Endodermal cell (in vitro differentiated cells): ENCODE results near the gene NADK. TPM values are rescaled to one million over a fixed set of nuclear protein-coding genes. Genes with fewer than 3 reads are reported as not detected.
A peak's percentile ranks its signal among the peaks of the same experiment; 100 is the strongest.

Experiments used
- DNase-seq: peaks from one replicate; pipeline ENCODE4 v3.0.0-alpha.2; 2017
- H3K27ac ChIP-seq: 2 replicates; pipeline ENCODE4 v1.5.1; 2013; ENCODE audit warnings: mild to moderate bottlenecking, low read depth, low read length, moderate library complexity
- H3K27me3 ChIP-seq: 2 replicates; pipeline ENCODE4 v1.6.1; 2013; ENCODE audit warnings: mild to moderate bottlenecking, low read length, moderate library complexity; ENCODE audit not compliant: insufficient read depth, control insufficient read depth, poor library complexity, severe bottlenecking
- H3K36me3 ChIP-seq: 2 replicates; pipeline ENCODE4 v1.7.0; 2013; ENCODE audit warnings: mild to moderate bottlenecking, low read length, moderate library complexity; ENCODE audit not compliant: control insufficient read depth, insufficient read depth
- H3K4me1 ChIP-seq: one replicate; pipeline ENCODE4 v1.7.0; 2013; ENCODE audit warnings: low read length; ENCODE audit not compliant: control insufficient read depth, insufficient read depth
- H3K4me3 ChIP-seq: 2 replicates; pipeline ENCODE4 v1.5.1; 2013; ENCODE audit warnings: mild to moderate bottlenecking, low read length, moderate library complexity
- H3K9ac ChIP-seq: 2 replicates; pipeline ENCODE4 v1.6.1; 2013; ENCODE audit warnings: mild to moderate bottlenecking, low read length, moderate library complexity; ENCODE audit not compliant: poor library complexity, severe bottlenecking; ENCODE audit errors: extremely low read depth
- H3K9me3 ChIP-seq: 2 replicates; pipeline ENCODE4 v1.6.1; 2013; ENCODE audit warnings: mild to moderate bottlenecking, low read length, moderate library complexity; ENCODE audit not compliant: control insufficient read depth
- H3K27ac Mint-ChIP-seq: 2 replicates; pipeline ENCODE4 v1.8.0; 2020; ENCODE audit warnings: mixed read lengths
- H3K27me3 Mint-ChIP-seq: 2 replicates; pipeline ENCODE4 v1.8.0; 2021; ENCODE audit warnings: mild to moderate bottlenecking, mixed read lengths; ENCODE audit not compliant: insufficient read depth
- H3K36me3 Mint-ChIP-seq: 2 replicates; pipeline ENCODE4 v1.8.0; 2020; ENCODE audit warnings: low read depth, mixed read lengths
- H3K4me1 Mint-ChIP-seq: 2 replicates; pipeline ENCODE4 v1.8.0; 2020; ENCODE audit warnings: mixed read lengths
- H3K4me3 Mint-ChIP-seq: 2 replicates; pipeline ENCODE4 v1.8.0; 2020; ENCODE audit warnings: mild to moderate bottlenecking, moderate library complexity, mixed read lengths
- H3K9me3 Mint-ChIP-seq: 2 replicates; pipeline ENCODE4 v1.8.0; 2020; ENCODE audit warnings: mild to moderate bottlenecking, mixed read lengths
- WGBS, 2 experiments: methylation state at CpG; one replicate each; pipeline versions ENCODE4 v1.1.5 to v1.1.7; 2013; ENCODE audit warnings: missing lambda C conversion rate in 2 of 2, mixed read lengths in 1 of 2; ENCODE audit not compliant: insufficient coverage in 1 of 2, insufficient read length in 1 of 2; 5-methylcytosine and 5-hydroxymethylcytosine counted together
- total RNA-seq, 2 donors: library from RNA; stranded (reverse); fragmentation: NEBNext Ultra II Directional in 1 of 2; extraction: Animal tissue kit (Norgen Biotek cat#: 25700) in 1 of 2; gene quantifications; 2 replicates in 1 of 2; 3 replicates in 1 of 2; pipeline ENCODE4 v1.2.1, GENCODE V29; 2021
- TF ChIP-seq, protein P1 (sequence below): fragments of 200-600 bp; sonication (generic); conservative IDR thresholded peaks from 2 replicates; pipeline ENCODE4 v1.5.0; 2021; ENCODE audit warnings: antibody characterized with exemption, mild to moderate bottlenecking

Gene NADK
- total RNA-seq, 2 donors from 2014 or later, result 75.2 to 81.6 TPM

DNA sequence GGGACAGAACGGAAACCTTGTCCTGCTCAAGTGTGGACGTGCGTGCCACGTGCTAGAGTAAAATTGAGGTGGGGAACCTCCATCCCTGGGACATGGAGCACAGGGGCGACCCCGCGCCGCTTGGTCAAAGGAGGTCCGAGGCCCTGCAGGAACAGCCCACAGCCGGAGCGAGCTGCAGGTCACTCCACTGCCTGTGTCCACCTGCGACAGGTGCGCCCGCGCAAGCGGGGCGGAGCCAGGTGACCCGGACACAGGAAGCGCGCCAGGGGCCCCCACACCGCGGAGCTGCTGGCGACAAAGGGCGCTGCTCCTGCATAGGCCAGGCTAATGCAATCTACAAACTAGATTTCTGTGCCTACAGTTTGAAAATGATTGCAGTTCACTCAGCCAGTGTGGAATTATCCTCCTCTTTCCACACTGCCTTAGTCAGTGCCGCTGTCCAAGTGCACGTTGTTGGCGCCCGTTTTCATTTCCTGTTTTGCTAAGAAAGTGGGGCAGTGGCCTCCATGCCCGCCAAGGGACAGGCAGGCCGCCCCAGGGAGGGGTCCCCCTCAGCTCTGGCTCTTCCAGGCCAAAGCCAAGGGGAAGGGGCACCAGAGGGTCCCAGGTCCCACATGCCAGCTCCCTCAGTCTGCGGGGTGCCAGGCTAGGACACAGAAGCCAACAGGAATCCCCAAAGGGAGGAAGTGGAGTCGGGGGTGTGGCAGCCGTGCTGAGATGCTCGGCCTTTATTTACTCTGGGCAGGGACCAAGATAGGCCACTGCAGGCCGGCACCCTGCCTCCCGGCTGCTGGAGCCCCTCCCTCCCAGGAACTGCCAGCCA is 4.3 kb upstream of the NADK start:
- H3K27me3 ChIP-seq, result no peaks in the 10 kb centered on the region
- no peaks in the 10 kb centered on the region for H3K27me3 Mint-ChIP-seq
- peak overlapping the region; percentile 38 for H3K27ac ChIP-seq
- peak; percentile 81 for DNase-seq
- H3K4me1 Mint-ChIP-seq, result peaks cover 21% of the 10 kb centered on the region
- no peak overlapping the region for H3K9ac ChIP-seq
- H3K27ac Mint-ChIP-seq, result peak overlapping the region; percentile 80
- peaks cover 30% of the 10 kb centered on the region for H3K36me3 Mint-ChIP-seq
- H3K36me3 ChIP-seq, result peaks cover 32% of the 10 kb centered on the region
- no peak overlapping the region for H3K4me3 ChIP-seq
- H3K4me1 ChIP-seq, result peaks cover 13% of the 10 kb centered on the region
- peak overlapping the region; percentile 45 for H3K4me3 Mint-ChIP-seq
- no peaks in the 10 kb centered on the region for H3K9me3 Mint-ChIP-seq
- no peaks in the 10 kb centered on the region for H3K9me3 ChIP-seq
- TF ChIP-seq, protein P1, sequence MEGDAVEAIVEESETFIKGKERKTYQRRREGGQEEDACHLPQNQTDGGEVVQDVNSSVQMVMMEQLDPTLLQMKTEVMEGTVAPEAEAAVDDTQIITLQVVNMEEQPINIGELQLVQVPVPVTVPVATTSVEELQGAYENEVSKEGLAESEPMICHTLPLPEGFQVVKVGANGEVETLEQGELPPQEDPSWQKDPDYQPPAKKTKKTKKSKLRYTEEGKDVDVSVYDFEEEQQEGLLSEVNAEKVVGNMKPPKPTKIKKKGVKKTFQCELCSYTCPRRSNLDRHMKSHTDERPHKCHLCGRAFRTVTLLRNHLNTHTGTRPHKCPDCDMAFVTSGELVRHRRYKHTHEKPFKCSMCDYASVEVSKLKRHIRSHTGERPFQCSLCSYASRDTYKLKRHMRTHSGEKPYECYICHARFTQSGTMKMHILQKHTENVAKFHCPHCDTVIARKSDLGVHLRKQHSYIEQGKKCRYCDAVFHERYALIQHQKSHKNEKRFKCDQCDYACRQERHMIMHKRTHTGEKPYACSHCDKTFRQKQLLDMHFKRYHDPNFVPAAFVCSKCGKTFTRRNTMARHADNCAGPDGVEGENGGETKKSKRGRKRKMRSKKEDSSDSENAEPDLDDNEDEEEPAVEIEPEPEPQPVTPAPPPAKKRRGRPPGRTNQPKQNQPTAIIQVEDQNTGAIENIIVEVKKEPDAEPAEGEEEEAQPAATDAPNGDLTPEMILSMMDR, result no peak
- 84 to 90% methylated on average over 32 to 36 of the region's 36 CpGs for WGBS, 2 experiments

DNA sequence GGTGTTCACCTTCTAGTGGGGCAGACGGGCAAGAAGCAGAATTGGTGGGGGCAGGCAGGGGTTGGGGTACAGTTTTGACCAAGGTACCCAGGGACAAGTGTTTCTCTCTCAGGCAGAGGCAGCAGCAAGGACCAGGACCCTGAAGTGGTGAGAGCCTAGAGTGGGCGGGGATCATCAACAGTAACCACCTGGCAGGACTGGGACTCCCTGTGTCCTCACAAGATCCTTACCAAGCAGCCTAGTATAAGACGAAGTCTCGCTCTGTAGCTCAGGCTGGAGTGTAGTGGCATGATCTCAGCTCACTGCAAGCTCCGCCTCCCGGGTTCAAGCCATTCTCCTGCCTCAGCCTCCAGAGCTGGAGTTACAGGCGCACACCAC is 3.2 kb upstream of the NADK start:
- Histone ChIP-seq H3K4me3 (no peak overlapping the region), H3K4me1 (peaks cover 13% of the 10 kb centered on the region), H3K9me3 (no peaks in the 10 kb centered on the region), H3K27me3 (no peaks in the 10 kb centered on the region), H3K9ac (no peak overlapping the region), H3K27ac (no peak overlapping the region), H3K36me3 (peaks cover 21% of the 10 kb centered on the region)
- no peak for DNase-seq
- Mint-ChIP-seq H3K27ac (peak overlapping the region; percentile 32), H3K4me3 (peak overlapping the region; percentile 45), H3K4me1 (peaks cover 28% of the 10 kb centered on the region), H3K36me3 (peaks cover 20% of the 10 kb centered on the region), H3K9me3 (no peaks in the 10 kb centered on the region), H3K27me3 (no peaks in the 10 kb centered on the region)
- TF ChIP-seq, protein P1, result no peak
- 92 to 93% methylated on average over 7 of the region's 7 CpGs for WGBS, 2 experiments

DNA sequence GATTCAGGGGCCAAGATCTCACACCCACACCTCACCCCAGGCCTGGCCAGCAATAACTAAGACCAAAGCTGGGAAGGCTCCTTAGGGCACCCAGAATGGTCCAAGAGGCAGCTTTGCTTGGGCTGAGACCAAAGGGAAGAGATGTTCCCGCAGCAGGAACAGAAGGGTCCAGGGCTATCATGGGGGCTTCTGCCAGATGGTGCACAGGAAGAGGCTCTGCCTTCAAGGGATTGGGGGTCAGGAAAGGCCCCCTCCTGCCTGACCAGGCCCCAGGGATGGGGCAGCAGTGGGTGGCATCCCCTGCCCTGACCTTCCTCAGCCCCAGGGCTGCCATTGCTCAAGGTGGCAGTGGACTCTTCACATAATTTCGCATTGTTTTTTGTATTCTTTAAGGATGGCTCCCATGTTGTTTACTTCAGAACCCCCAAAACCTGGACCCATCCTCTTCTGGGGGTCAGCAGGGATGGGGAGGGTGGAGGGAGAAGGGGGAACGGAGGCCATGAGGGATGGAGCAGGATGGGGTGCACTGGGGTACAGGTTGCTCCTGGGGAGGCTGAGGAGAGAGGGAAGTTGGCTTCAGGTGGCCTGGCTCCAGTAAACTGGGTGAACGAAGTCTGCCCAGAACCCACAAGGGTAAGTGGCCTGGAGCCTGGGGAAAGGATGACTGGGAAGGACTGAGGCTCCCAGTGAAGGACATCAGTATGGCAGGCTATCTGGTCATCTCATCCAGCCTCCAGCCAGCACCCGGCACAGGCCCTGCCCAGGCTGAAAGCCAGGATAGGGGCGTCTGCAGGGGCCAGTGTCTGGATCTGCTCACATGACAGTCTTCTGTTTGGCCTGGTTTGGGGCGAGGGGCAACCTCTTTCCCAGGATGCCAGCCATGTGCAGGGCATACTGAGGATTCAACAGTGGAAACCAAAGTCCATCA is 2.6 kb upstream of the NADK start:
- Histone ChIP-seq H3K36me3 (peaks cover 15% of the 10 kb centered on the region), H3K4me3 (no peak overlapping the region), H3K9me3 (no peaks in the 10 kb centered on the region), H3K27ac (peak overlapping the region; percentile 46), H3K27me3 (no peaks in the 10 kb centered on the region), H3K9ac (no peak overlapping the region), H3K4me1 (peaks cover 16% of the 10 kb centered on the region)
- TF ChIP-seq, protein P1, result no peak
- peaks cover 32% of the 10 kb centered on the region for H3K4me1 Mint-ChIP-seq
- peak overlapping the region; percentile 77 for H3K4me3 Mint-ChIP-seq
- peaks cover 18% of the 10 kb centered on the region for H3K36me3 Mint-ChIP-seq
- DNase-seq, result no peak
- H3K9me3 Mint-ChIP-seq, result no peaks in the 10 kb centered on the region
- peak overlapping the region; percentile 64 for H3K27ac Mint-ChIP-seq
- no peaks in the 10 kb centered on the region for H3K27me3 Mint-ChIP-seq
- 93 to 97% methylated on average over 6 to 7 of the region's 7 CpGs for WGBS, 2 experiments
